AG04449 (cell line): ENCODE results near the gene ACAP3.

Experiments used
- CTCF ChIA-PET: fragments of 350-600 bp; formaldehyde crosslinking; extraction: SDS; loops from one replicate; lab custom pipeline; 2021; ENCODE audit warnings: antibody characterized with exemption; lab: Yijun Ruan, JAX
- POLR2A ChIA-PET: fragments of 400-600, 350-600 bp; formaldehyde crosslinking; extraction: SDS; loops from one replicate; lab custom pipeline; 2020; ENCODE audit warnings: antibody characterized with exemption, inconsistent platforms; lab: Yijun Ruan, JAX
- DNase-seq: peaks from one replicate; pipeline ENCODE4 v3.0.0-alpha.2; 2010; ENCODE audit warnings: low read depth, low spot score
- H3K4me3 ChIP-seq: 2 replicates; pipeline ENCODE4 v1.5.1; 2011; ENCODE audit warnings: low read depth, mild to moderate bottlenecking, control low read depth, low read length
- TF ChIP-seq, protein P1 (sequence below): IDR thresholded peaks from one replicate; pipeline ENCODE4 v1.5.1; 2011; ENCODE audit warnings: mild to moderate bottlenecking, moderate library complexity, low read length, control low read depth, inconsistent platforms; ENCODE audit not compliant: insufficient read depth; ENCODE audit errors: missing control alignments

Gene ACAP3

DNA sequence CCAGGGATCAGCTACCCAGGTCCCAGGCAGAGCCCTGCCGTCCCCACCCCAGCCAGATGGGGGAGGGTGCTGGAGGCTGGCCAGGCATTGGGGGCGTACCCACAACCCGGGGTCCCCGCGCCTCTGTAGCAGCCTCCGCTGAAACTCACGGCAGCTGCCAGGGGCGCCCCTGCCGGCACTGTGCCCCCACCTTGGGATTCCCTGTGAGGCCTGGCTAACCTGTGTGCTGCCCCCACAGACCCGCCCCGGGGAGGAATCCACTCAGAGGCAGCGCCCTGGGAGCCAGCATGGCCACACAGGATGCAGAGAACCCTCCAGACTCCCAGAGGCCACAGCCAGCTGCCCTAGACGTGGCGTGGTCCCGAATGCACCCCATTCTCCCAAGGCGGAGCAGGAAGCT, 37.7 kb upstream of the ACAP3 start:
- TF ChIP-seq, protein P1, sequence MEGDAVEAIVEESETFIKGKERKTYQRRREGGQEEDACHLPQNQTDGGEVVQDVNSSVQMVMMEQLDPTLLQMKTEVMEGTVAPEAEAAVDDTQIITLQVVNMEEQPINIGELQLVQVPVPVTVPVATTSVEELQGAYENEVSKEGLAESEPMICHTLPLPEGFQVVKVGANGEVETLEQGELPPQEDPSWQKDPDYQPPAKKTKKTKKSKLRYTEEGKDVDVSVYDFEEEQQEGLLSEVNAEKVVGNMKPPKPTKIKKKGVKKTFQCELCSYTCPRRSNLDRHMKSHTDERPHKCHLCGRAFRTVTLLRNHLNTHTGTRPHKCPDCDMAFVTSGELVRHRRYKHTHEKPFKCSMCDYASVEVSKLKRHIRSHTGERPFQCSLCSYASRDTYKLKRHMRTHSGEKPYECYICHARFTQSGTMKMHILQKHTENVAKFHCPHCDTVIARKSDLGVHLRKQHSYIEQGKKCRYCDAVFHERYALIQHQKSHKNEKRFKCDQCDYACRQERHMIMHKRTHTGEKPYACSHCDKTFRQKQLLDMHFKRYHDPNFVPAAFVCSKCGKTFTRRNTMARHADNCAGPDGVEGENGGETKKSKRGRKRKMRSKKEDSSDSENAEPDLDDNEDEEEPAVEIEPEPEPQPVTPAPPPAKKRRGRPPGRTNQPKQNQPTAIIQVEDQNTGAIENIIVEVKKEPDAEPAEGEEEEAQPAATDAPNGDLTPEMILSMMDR, result no peak
- H3K4me3 ChIP-seq, result peak overlapping the region; percentile 12; the same call in 1 of the 2 replicates
- CTCF ChIA-PET, result interaction anchor here (0.7 to 8.3 kb wide), 5 partner anchors 12 to 57 kb away, joined by 3 to 138 read pairs (median 3); partner anchors contain the start of gene AURKAIP1
- POLR2A ChIA-PET, result interaction anchor here (1.0 to 1.3 kb wide), 3 partner anchors 10 to 30 kb away, joined by 3 read pairs; partner anchors contain the start of gene AURKAIP1
- DNase-seq, result no peak

DNA sequence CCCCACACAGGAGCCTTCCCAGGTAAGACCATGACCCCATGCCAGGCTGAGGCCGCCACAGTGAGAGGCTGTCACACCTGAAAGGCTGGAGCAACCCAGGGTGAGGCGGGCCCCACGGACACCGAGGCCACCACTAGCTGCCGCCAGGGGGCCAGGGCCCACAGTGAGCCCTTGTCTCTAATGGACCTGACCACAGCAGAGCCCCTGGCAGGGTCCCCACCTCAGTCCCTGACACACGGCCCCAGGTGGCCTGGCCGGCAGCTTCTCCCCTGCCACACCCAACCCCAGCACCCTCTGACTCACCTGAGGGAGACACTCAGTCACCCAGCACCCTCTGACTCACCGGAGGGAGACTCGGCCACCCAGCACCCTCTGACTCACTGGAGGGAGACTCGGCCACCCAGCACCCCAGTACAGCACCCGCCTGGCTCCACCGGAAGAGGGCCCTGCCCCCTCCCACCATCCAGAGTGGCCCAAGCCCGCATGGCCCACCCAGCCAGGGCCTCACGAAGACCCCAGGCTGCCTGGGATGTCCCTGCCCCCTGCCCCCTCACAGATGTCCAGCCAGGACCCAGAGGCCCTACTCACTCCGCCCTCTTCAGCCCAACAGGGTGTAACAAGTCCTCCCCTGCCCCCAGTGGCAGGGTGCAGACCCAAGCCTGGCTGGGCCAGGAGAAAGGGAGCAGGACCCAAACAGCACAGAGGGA, 37.1 kb upstream of the ACAP3 start:
- H3K4me3 ChIP-seq, result peak overlapping the region; percentile 12; the same call in 1 of the 2 replicates

DNA sequence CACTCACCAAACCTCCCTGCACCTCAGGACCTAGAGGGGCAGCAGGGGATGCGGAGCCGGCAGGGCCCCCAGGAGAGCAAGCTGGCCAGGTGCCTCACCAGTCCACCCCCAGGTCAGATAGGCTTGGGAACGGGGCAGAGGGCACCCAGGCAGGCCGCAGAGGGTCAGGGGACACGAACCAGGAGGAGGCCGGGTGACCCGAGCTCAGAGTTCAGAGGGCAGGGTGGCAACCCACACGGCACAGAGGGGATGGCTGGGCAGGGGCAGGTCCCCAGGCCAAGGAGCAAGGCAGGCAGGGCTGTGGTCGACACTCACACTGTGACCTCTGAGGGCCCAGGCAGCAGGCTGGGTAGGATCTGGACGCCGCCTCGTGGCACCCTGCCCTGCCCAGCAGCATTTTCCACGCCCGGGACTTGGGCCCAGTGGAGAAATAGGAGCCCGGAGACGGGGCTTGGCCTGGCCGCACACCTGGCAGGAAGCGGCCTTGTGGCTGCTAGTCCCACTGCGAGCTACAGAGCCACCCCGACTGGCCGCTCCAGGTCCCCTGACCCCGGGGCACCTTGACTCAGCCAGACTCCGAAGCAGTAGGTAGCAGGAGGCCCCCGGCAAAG, 36.2 kb upstream of the ACAP3 start:
- ChIA-PET POLR2A (interaction anchor here (0.6 to 1.3 kb wide), 5 partner anchors 8 to 323 kb away, joined by 3 read pairs; partner anchors contain the start of genes AURKAIP1 and MRPL20), CTCF (interaction anchor here (1.0 to 8.3 kb wide), 5 partner anchors 9 to 360 kb away, joined by 3 to 138 read pairs (median 4); partner anchors contain the start of gene AURKAIP1)
- TF ChIP-seq, protein P1, result no peak
- DNase-seq, result no peak
- H3K4me3 ChIP-seq, result no peak overlapping the region

More for the DNA sequence above, 37.1 kb upstream of the ACAP3 start:
- ChIA-PET CTCF (interaction anchor here (0.7 to 8.3 kb wide), 3 partner anchors 13 to 27 kb away, joined by 3 to 138 read pairs (median 4); partner anchors contain the start of gene AURKAIP1), POLR2A (interaction anchor here (0.6 to 1.3 kb wide), 4 partner anchors 16 to 324 kb away, joined by 3 read pairs; partner anchors contain the start of genes AURKAIP1 and MRPL20)
- DNase-seq, result no peak
- TF ChIP-seq, protein P1, result peak; percentile 49

DNA sequence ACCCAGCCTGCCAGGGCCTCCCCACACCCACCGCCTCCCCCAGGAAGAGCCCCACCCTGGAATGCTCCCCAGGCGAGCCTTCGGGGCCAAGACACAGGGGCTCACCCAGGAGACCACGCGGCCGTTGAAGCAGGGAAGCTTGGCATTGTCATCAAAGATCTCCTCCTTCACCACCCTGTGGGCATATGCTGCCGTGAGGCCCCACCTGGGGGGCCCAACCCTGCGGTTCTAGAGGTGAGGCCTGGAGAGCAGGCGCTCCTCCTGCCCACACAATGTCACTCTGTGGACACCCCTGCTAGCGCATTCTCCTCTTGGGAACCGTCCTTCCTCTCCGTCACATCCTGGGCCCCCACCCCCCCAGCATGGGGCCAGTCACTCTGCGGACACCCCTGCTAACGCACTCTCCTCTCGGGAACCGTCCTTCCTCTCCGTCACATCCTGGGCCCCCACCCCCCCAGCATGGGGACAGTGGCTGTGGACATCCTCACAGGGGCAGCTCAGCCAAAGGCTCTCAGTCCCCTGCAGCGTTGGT, 34.9 kb upstream of the ACAP3 start:
- ChIA-PET CTCF (interaction anchor here (1.2 to 8.3 kb wide), 4 partner anchors 7 to 358 kb away, joined by 3 to 138 read pairs (median 4); partner anchors contain the start of gene AURKAIP1), POLR2A (interaction anchor here (1.0 to 1.1 kb wide), 2 partner anchors 9 to 29 kb away, joined by 3 read pairs; no protein-coding TSS in a partner anchor)
- no peak overlapping the region for H3K4me3 ChIP-seq
- DNase-seq, result no peak
- TF ChIP-seq, protein P1, result no peak

DNA sequence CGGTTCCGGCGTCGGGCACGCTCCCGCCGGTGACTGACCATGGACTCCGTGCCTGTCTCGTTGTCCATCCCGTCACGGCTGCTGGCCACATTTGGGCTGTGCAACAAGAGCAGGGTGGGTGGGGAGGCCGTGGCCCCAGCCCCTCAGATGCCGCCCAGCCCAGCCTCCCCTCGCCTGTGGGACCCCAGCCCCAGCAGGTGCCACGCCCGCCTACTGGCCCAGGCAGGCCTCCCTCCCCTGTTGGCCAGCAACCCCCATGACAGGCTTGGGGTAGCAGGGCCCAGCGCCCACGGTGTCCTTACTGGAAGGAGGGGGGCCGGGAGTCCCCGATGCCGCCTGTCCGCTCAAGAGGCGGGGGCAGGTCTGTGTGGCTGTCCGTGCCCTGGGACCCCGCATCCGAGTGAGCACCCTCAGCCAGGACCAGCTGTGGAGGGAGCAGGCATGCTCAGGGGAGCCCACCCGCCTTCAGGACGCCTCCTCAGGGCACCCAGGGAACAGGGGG, 34.4 kb upstream of the ACAP3 start:
- TF ChIP-seq, protein P1, result no peak
- CTCF ChIA-PET, result interaction anchor here (0.9 to 8.3 kb wide), 3 partner anchors 9 to 30 kb away, joined by 3 to 138 read pairs (median 3); partner anchors contain the start of gene AURKAIP1
- H3K4me3 ChIP-seq, result no peak overlapping the region
- POLR2A ChIA-PET, result interaction anchor here (1.1 kb wide), 1 partner anchor 30 kb away, joined by 3 read pairs; no protein-coding TSS in a partner anchor
- no peak for DNase-seq
